ENCODE results near the gene RAD1. TPM values are rescaled to one million over a fixed set of nuclear protein-coding genes. Genes with fewer than 3 reads are reported as not detected.

RAD1 gene
- polyA plus RNA-seq, result 15.0 TPM

- H3K27me3 Mint-ChIP-seq, result no peaks in the 10 kb centered on the region
- H3K36me3 Mint-ChIP-seq, result peaks cover 2% of the 10 kb centered on the region
- peak within 1 kb of the TSS in 1 of 3 donors; percentile 56 for H3K27ac Mint-ChIP-seq
- H3K4me3 Mint-ChIP-seq, result peak within 1 kb of the TSS in 1 of 4 donors; percentile 5
- no peaks in the 10 kb centered on the region for H3K9me3 Mint-ChIP-seq
- H3K4me1 Mint-ChIP-seq, result peaks cover 16 to 26% (median 21%) of the 10 kb centered on the region in 3 donors
Observed at GRCh38 chr5:34915139-34915855, at the start of gene RAD1, which contains the start of gene BRIX1. RAD1 (minus strand) TSS chr5:34915504; CDS start chr5:34914892, 612 bp downstream. BRIX1 (plus strand) TSS chr5:34915711; CDS start chr5:34915739, 28 bp downstream.

GRCh38 chr5:34959323-34959722 lies 44.0 kb upstream of the RAD1 start:
- H3K36me3 Mint-ChIP-seq, result peaks cover 5% of the 10 kb centered on the region
- H3K27me3 Mint-ChIP-seq, result no peaks in the 10 kb centered on the region
- peaks cover 0 to 5% (median 5%) of the 10 kb centered on the region in 3 donors for H3K4me1 Mint-ChIP-seq
- no peak overlapping the region for H3K4me3 Mint-ChIP-seq
- no peak overlapping the region for H3K27ac Mint-ChIP-seq
- no peaks in the 10 kb centered on the region for H3K9me3 Mint-ChIP-seq

- no peak overlapping the region for H3K27ac Mint-ChIP-seq
- no peaks in the 10 kb centered on the region for H3K27me3 Mint-ChIP-seq
- H3K4me3 Mint-ChIP-seq, result no peak overlapping the region
- H3K4me1 Mint-ChIP-seq, result peaks cover 0 to 5% (median 5%) of the 10 kb centered on the region in 3 donors
- H3K36me3 Mint-ChIP-seq, result peaks cover 5% of the 10 kb centered on the region
- no peaks in the 10 kb centered on the region for H3K9me3 Mint-ChIP-seq
Observed at GRCh38 chr5:34957857-34958690, 42.8 kb upstream of the RAD1 start.

- Mint-ChIP-seq H3K36me3 (peaks cover 5% of the 10 kb centered on the region), H3K4me3 (no peak overlapping the region), H3K4me1 (peaks cover 0 to 5% (median 5%) of the 10 kb centered on the region in 3 donors), H3K9me3 (no peaks in the 10 kb centered on the region), H3K27me3 (no peaks in the 10 kb centered on the region), H3K27ac (no peak overlapping the region)
Observed at GRCh38 chr5:34957321-34957720, 42.0 kb upstream of the RAD1 start.

- Mint-ChIP-seq H3K27me3 (no peaks in the 10 kb centered on the region), H3K4me3 (no peak overlapping the region), H3K4me1 (no peaks in the 10 kb centered on the region)
Observed at GRCh38 chr5:34944460-34945047, 29.2 kb upstream of the RAD1 start.

GRCh38 chr5:34944044-34944443 lies 28.7 kb upstream of the RAD1 start:
- Mint-ChIP-seq H3K27ac (no peak overlapping the region), H3K4me3 (no peak overlapping the region), H3K4me1 (no peaks in the 10 kb centered on the region), H3K9me3 (no peaks in the 10 kb centered on the region), H3K27me3 (no peaks in the 10 kb centered on the region), H3K36me3 (peaks cover 14% of the 10 kb centered on the region)

More at GRCh38 chr5:34944460-34945047, 29.2 kb upstream of the RAD1 start:
- Mint-ChIP-seq H3K27ac (no peak overlapping the region), H3K9me3 (no peaks in the 10 kb centered on the region), H3K36me3 (peaks cover 14% of the 10 kb centered on the region)

- H3K36me3 Mint-ChIP-seq, result peaks cover 14% of the 10 kb centered on the region
- H3K4me1 Mint-ChIP-seq, result peaks cover 0 to 2% (median 1%) of the 10 kb centered on the region in 3 donors
- H3K9me3 Mint-ChIP-seq, result no peaks in the 10 kb centered on the region
- no peak overlapping the region for H3K4me3 Mint-ChIP-seq
- no peaks in the 10 kb centered on the region for H3K27me3 Mint-ChIP-seq
- H3K27ac Mint-ChIP-seq, result peak overlapping the region in 1 of 3 donors; percentile 1
Observed at GRCh38 chr5:34941936-34942335, 26.6 kb upstream of the RAD1 start.

- Mint-ChIP-seq H3K4me3 (no peak overlapping the region), H3K4me1 (peaks cover 17 to 35% (median 25%) of the 10 kb centered on the region in 3 donors), H3K27ac (no peak overlapping the region), H3K36me3 (peaks cover 4% of the 10 kb centered on the region), H3K27me3 (no peaks in the 10 kb centered on the region), H3K9me3 (no peaks in the 10 kb centered on the region)
Observed at GRCh38 chr5:34932947-34933346, 17.6 kb upstream of the RAD1 start.

GRCh38 chr5:34930870-34931269 lies 15.6 kb upstream of the RAD1 start:
- H3K4me3 Mint-ChIP-seq, result peak overlapping the region; percentile 94 to 99 (median 97)
- peaks cover 3% of the 10 kb centered on the region for H3K36me3 Mint-ChIP-seq
- H3K27ac Mint-ChIP-seq, result peak overlapping the region in 2 of 3 donors; percentile 62 to 94
- peaks cover 17 to 33% (median 25%) of the 10 kb centered on the region in 3 donors for H3K4me1 Mint-ChIP-seq
- no peaks in the 10 kb centered on the region for H3K27me3 Mint-ChIP-seq
- H3K9me3 Mint-ChIP-seq, result no peaks in the 10 kb centered on the region

GRCh38 chr5:34930462-34930844 lies 15.1 kb upstream of the RAD1 start:
- H3K4me1 Mint-ChIP-seq, result peaks cover 17 to 33% (median 25%) of the 10 kb centered on the region in 3 donors
- no peaks in the 10 kb centered on the region for H3K27me3 Mint-ChIP-seq
- peaks cover 3% of the 10 kb centered on the region for H3K36me3 Mint-ChIP-seq
- H3K27ac Mint-ChIP-seq, result peak overlapping the region; percentile 62 to 94 (median 83)
- peak overlapping the region; percentile 94 to 99 (median 97) for H3K4me3 Mint-ChIP-seq
- no peaks in the 10 kb centered on the region for H3K9me3 Mint-ChIP-seq

GRCh38 chr5:34929720-34930461 lies 14.6 kb upstream of the RAD1 start:
- no peaks in the 10 kb centered on the region for H3K9me3 Mint-ChIP-seq
- peaks cover 17 to 33% (median 25%) of the 10 kb centered on the region in 3 donors for H3K4me1 Mint-ChIP-seq
- no peaks in the 10 kb centered on the region for H3K27me3 Mint-ChIP-seq
- H3K27ac Mint-ChIP-seq, result peak overlapping the region; percentile 62 to 94 (median 83)
- H3K36me3 Mint-ChIP-seq, result peaks cover 3% of the 10 kb centered on the region
- H3K4me3 Mint-ChIP-seq, result peak overlapping the region; percentile 94 to 99 (median 97)

GRCh38 chr5:34929134-34929719 lies 13.9 kb upstream of the RAD1 start, which contains the start of gene DNAJC21:
DNAJC21 (plus strand) TSS chr5:34929559; CDS start chr5:34929820, 261 bp downstream.
- H3K27me3 Mint-ChIP-seq, result no peaks in the 10 kb centered on the region
- H3K36me3 Mint-ChIP-seq, result peaks cover 3% of the 10 kb centered on the region
- peak within 1 kb of the TSS; percentile 62 to 94 (median 93) for H3K27ac Mint-ChIP-seq
- no peaks in the 10 kb centered on the region for H3K9me3 Mint-ChIP-seq
- H3K4me1 Mint-ChIP-seq, result peaks cover 17 to 33% (median 25%) of the 10 kb centered on the region in 3 donors
- H3K4me3 Mint-ChIP-seq, result peak within 1 kb of the TSS; percentile 94 to 99 (median 97)

- H3K36me3 Mint-ChIP-seq, result peaks cover 3% of the 10 kb centered on the region
- H3K27ac Mint-ChIP-seq, result peak overlapping the region in 1 of 3 donors; percentile 35
- peak overlapping the region in 1 of 4 donors; percentile 99 for H3K4me3 Mint-ChIP-seq
- no peaks in the 10 kb centered on the region for H3K27me3 Mint-ChIP-seq
- no peaks in the 10 kb centered on the region for H3K9me3 Mint-ChIP-seq
- H3K4me1 Mint-ChIP-seq, result peaks cover 17 to 27% (median 21%) of the 10 kb centered on the region in 3 donors
Observed at GRCh38 chr5:34928267-34928666, 13.0 kb upstream of the RAD1 start.

- peaks cover 3% of the 10 kb centered on the region for H3K36me3 Mint-ChIP-seq
- no peak overlapping the region for H3K4me3 Mint-ChIP-seq
- peaks cover 17 to 27% (median 21%) of the 10 kb centered on the region in 3 donors for H3K4me1 Mint-ChIP-seq
- no peaks in the 10 kb centered on the region for H3K9me3 Mint-ChIP-seq
- H3K27me3 Mint-ChIP-seq, result no peaks in the 10 kb centered on the region
- peak overlapping the region in 1 of 3 donors; percentile 35 for H3K27ac Mint-ChIP-seq
Observed at GRCh38 chr5:34927785-34928184, 12.5 kb upstream of the RAD1 start.
